HepG2 (cell line): ENCODE results near the gene ANAPC1. TPM values are rescaled to one million over a fixed set of nuclear protein-coding genes. Genes with fewer than 3 reads are reported as not detected.

Source experiments
- ARID3A ChIP-seq: IDR thresholded peaks from 2 replicates; pipeline ENCODE4 v1.6.1; 2012; ENCODE audit warnings: low read depth, low read length, improper control_type of control experiment
- BCL6 ChIP-seq: IDR thresholded peaks from 2 replicates; pipeline ENCODE4 v1.6.1; 2016; ENCODE audit warnings: missing genetic modification reagents, missing compliant biosample characterization
- CEBPG ChIP-seq: IDR thresholded peaks from 2 replicates; pipeline ENCODE4 v1.6.1; 2016
- ELF1 ChIP-seq: sonication (generic); formaldehyde crosslinking; IDR thresholded peaks from 2 replicates; pipeline ENCODE4 v1.4.0; 2020; ENCODE audit warnings: missing genetic modification reagents
- ETS1 ChIP-seq: sonication (generic); formaldehyde crosslinking; IDR thresholded peaks from 2 replicates; pipeline ENCODE4 v1.4.0; 2020; ENCODE audit warnings: missing genetic modification reagents
- GATAD2A ChIP-seq: IDR thresholded peaks from 2 replicates; pipeline ENCODE4 v1.6.1; 2016
- KLF11 ChIP-seq: IDR thresholded peaks from 2 replicates; pipeline ENCODE4 v1.6.1; 2016; ENCODE audit warnings: missing compliant biosample characterization
- NCOR1 ChIP-seq: fragments of 200-600 bp; sonication (generic); IDR thresholded peaks from 2 replicates; pipeline ENCODE4 v1.7.0; 2017; ENCODE audit warnings: antibody characterized with exemption, low read length, borderline replicate concordance
- REST ChIP-seq, 2 experiments: IDR thresholded peaks; 2 replicates each; pipeline ENCODE4 v1.6.1; 2011 to 2012; ENCODE audit warnings: low read length in 2 of 2, borderline replicate concordance in 1 of 2, low read depth in 1 of 2, mild to moderate bottlenecking in 1 of 2, moderate library complexity in 1 of 2
- SIN3A ChIP-seq: IDR thresholded peaks from 2 replicates; pipeline ENCODE4 v1.6.1; 2011; ENCODE audit warnings: low read depth, mild to moderate bottlenecking, control low read depth, low read length, borderline replicate concordance
- SMAD9 ChIP-seq: sonication (generic); formaldehyde crosslinking; IDR thresholded peaks from 2 replicates; pipeline ENCODE4 v1.5.1; 2020; ENCODE audit warnings: mild to moderate bottlenecking, missing genetic modification reagents
- TBL1XR1 ChIP-seq: fragments of 150-350 bp; IDR thresholded peaks from 2 replicates; pipeline ENCODE4 v1.6.1; 2014; ENCODE audit warnings: borderline replicate concordance, low read length; ENCODE audit not compliant: partially characterized antibody
- TCF12 ChIP-seq, 2 experiments: fragments of 450-650 bp in 1 of 2; sonication (generic) in 1 of 2; formaldehyde crosslinking in 1 of 2; IDR thresholded peaks; 2 replicates each; pipeline versions ENCODE4 v1.6.1 to v1.8.0; 2017 to 2022; ENCODE audit warnings: antibody characterized with exemption in 1 of 2, mild to moderate bottlenecking in 1 of 2, missing genetic modification reagents in 1 of 2, moderate library complexity in 1 of 2
- TCF7 ChIP-seq: sonication (generic); IDR thresholded peaks from 2 replicates; pipeline ENCODE4 v1.6.1; 2016; ENCODE audit warnings: antibody characterized with exemption, low read depth
- ZNF121 ChIP-seq: sonication (generic); formaldehyde crosslinking; IDR thresholded peaks from 2 replicates; pipeline ENCODE4 v1.5.0; 2020; ENCODE audit warnings: mild to moderate bottlenecking, missing genetic modification reagents
- ZNF282 ChIP-seq: fragments of 450-650 bp; IDR thresholded peaks from 2 replicates; pipeline ENCODE4 v1.6.1; 2018; ENCODE audit not compliant: partially characterized antibody
- ZNF317 ChIP-seq: sonication (generic); formaldehyde crosslinking; IDR thresholded peaks from 2 replicates; pipeline ENCODE4 v1.5.0; 2020; ENCODE audit warnings: mild to moderate bottlenecking, missing genetic modification reagents
- ZNF737 ChIP-seq: sonication (generic); formaldehyde crosslinking; IDR thresholded peaks from 2 replicates; pipeline ENCODE4 v1.5.0; 2020; ENCODE audit warnings: missing genetic modification reagents, mild to moderate bottlenecking, borderline replicate concordance
- ZNF788 ChIP-seq: sonication (generic); formaldehyde crosslinking; IDR thresholded peaks from 2 replicates; pipeline ENCODE4 v1.5.0; 2020; ENCODE audit warnings: mild to moderate bottlenecking, missing genetic modification reagents, borderline replicate concordance
- ZZZ3 ChIP-seq: sonication (generic); formaldehyde crosslinking; IDR thresholded peaks from 2 replicates; pipeline ENCODE4 v1.4.0; 2020; ENCODE audit warnings: missing genetic modification reagents, mild to moderate bottlenecking, borderline replicate concordance
- polyA plus RNA-seq, 8 experiments: library from polyadenylated mRNA; depleted of rRNA in 3 of 8; stranded (reverse) in 7 of 8; unstranded in 1 of 8; fragments of >200 nt; fragmentation: Illumina TruSeq in 4 of 8; extraction: Trizol in 4 of 8; gene quantifications; 2 replicates each; pipeline versions ENCODE4 v1.2.1 to v1.2.3, GENCODE V29; 2011 to 2016; ENCODE audit warnings: low read depth in 4 of 8, missing spikeins in 1 of 8, mixed read lengths in 1 of 8; ENCODE audit not compliant: insufficient read depth in 1 of 8
- total RNA-seq, 5 experiments: library from RNA; depleted of rRNA; stranded (reverse); fragments of >200 nt; fragmentation: Illumina TruSeq; extraction: Trizol; gene quantifications; 2 replicates each; pipeline ENCODE4 v1.2.3, GENCODE V29; 2016; ENCODE audit warnings: low read depth in 1 of 5
- TF ChIP-seq, protein P1 (sequence below): sonication (generic); formaldehyde crosslinking; IDR thresholded peaks from 2 replicates; pipeline ENCODE4 v1.4.0; 2020; ENCODE audit warnings: low read depth, mild to moderate bottlenecking, missing genetic modification reagents
- TF ChIP-seq, protein P2 (sequence below): IDR thresholded peaks from 2 replicates; pipeline ENCODE4 v1.6.1; 2018; ENCODE audit warnings: missing genetic modification reagents

ANAPC1 gene
- total and polyA plus RNA-seq, 2 of the 13 experiments (the other 11 are each of a cell fraction or from before 2014, with no cell fraction given): 50.0 to 89.7 TPM

GRCh38 chr2:111932841-111933291 lies 48.9 kb upstream of the ANAPC1 start (continued):
- no peak for TF ChIP-seq REST (IDR thresholded peaks at IDR 0.05; ENCODE audit: borderline replicate concordance in 1 of 2, low read depth in 1 of 2, low read length in 2 of 2)
- TF ChIP-seq TBL1XR1: no peak
- 0 out of 2 replicates have a peak, but pooled peaks have one; percentile 10 for TF ChIP-seq TCF7
- TF ChIP-seq ETS1 (CRISPR knock-in tag): no peak
- no peak for TF ChIP-seq ZNF317 (CRISPR knock-in tag)
- no peak for TF ChIP-seq ELF1 (CRISPR knock-in tag)
- TF ChIP-seq SMAD9 (CRISPR knock-in tag): no peak
- TF ChIP-seq KLF11 (CRISPR knock-in tag): no peak
- no peak for TF ChIP-seq GATAD2A
- no peak for TF ChIP-seq TCF12 (IDR thresholded peaks at IDR 0.05)
- TF ChIP-seq TCF12 (CRISPR knock-in tag; IDR thresholded peaks at IDR 0.05): no peak
- TF ChIP-seq, protein P1, sequence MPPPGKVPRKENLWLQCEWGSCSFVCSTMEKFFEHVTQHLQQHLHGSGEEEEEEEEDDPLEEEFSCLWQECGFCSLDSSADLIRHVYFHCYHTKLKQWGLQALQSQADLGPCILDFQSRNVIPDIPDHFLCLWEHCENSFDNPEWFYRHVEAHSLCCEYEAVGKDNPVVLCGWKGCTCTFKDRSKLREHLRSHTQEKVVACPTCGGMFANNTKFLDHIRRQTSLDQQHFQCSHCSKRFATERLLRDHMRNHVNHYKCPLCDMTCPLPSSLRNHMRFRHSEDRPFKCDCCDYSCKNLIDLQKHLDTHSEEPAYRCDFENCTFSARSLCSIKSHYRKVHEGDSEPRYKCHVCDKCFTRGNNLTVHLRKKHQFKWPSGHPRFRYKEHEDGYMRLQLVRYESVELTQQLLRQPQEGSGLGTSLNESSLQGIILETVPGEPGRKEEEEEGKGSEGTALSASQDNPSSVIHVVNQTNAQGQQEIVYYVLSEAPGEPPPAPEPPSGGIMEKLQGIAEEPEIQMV (CRISPR knock-in tag): no peak
- TF ChIP-seq CEBPG: 0 out of 2 replicates have a peak, but pooled peaks have one; percentile 34
- 0 out of 2 replicates have a peak, but pooled peaks have one; percentile 10 for TF ChIP-seq ARID3A
- TF ChIP-seq, protein P2, sequence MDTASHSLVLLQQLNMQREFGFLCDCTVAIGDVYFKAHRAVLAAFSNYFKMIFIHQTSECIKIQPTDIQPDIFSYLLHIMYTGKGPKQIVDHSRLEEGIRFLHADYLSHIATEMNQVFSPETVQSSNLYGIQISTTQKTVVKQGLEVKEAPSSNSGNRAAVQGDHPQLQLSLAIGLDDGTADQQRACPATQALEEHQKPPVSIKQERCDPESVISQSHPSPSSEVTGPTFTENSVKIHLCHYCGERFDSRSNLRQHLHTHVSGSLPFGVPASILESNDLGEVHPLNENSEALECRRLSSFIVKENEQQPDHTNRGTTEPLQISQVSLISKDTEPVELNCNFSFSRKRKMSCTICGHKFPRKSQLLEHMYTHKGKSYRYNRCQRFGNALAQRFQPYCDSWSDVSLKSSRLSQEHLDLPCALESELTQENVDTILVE (CRISPR knock-in tag): no peak
- TF ChIP-seq ZNF788 (CRISPR knock-in tag): no peak
- TF ChIP-seq NCOR1: peak; percentile 29; the same call in 1 of the 2 replicates
- no peak for TF ChIP-seq ZNF737
- no peak for TF ChIP-seq ZZZ3 (CRISPR knock-in tag)
- no peak for TF ChIP-seq ZNF282
- 0 out of 2 replicates have a peak, but pooled peaks have one; percentile 17 for TF ChIP-seq BCL6
- TF ChIP-seq ZNF121 (CRISPR knock-in tag): no peak
- no peak for TF ChIP-seq SIN3A
